H1 (cell line): ENCODE results near the gene ZBTB20. TPM values are rescaled to one million over a fixed set of nuclear protein-coding genes. Genes with fewer than 3 reads are reported as not detected.

Source experiments
- CEBPB ChIP-seq: IDR thresholded peaks from 2 replicates; pipeline ENCODE4 v1.6.1; 2012; ENCODE audit warnings: low read depth, low read length
- EP300 ChIP-seq, 2 experiments: IDR thresholded peaks; 1 replicate in 1 of 2; 2 replicates in 1 of 2; pipeline ENCODE4 v1.6.1; 2011 to 2012; ENCODE audit warnings: low read depth in 2 of 2, low read length in 2 of 2, mild to moderate bottlenecking in 2 of 2, borderline replicate concordance in 1 of 2, inconsistent platforms in 1 of 2, moderate library complexity in 1 of 2
- FOSL1 ChIP-seq: IDR thresholded peaks from 2 replicates; pipeline ENCODE4 v1.6.1; 2011; ENCODE audit warnings: mild to moderate bottlenecking, low read depth, low read length, moderate library complexity; ENCODE audit not compliant: insufficient read depth
- JUND ChIP-seq: IDR thresholded peaks from 2 replicates; pipeline ENCODE4 v1.6.1; 2011; ENCODE audit warnings: mild to moderate bottlenecking, improper control_type of control experiment, low read length
- KDM4A ChIP-seq: IDR thresholded peaks from one replicate; pipeline ENCODE4 v1.7.1; 2012; ENCODE audit warnings: low read depth, mild to moderate bottlenecking, moderate library complexity, low read length, inconsistent platforms; ENCODE audit not compliant: severe bottlenecking
- SUZ12 ChIP-seq: fragments of 200-600 bp; sonication (generic); IDR thresholded peaks from 2 replicates; pipeline ENCODE4 v1.6.1; 2012; ENCODE audit warnings: mild to moderate bottlenecking, inconsistent platforms, low read length, moderate library complexity, mixed read lengths
- TCF12 ChIP-seq: IDR thresholded peaks from 2 replicates; pipeline ENCODE4 v1.6.1; 2011; ENCODE audit warnings: low read depth, mild to moderate bottlenecking, low read length
- polyA plus RNA-seq, 7 experiments: library from polyadenylated mRNA; depleted of rRNA in 3 of 7; stranded (reverse) in 5 of 7; unstranded in 2 of 7; fragments of >200 nt in 5 of 7; fragments of 200-250 nt in 2 of 7; gene quantifications; 1 replicate in 5 of 7; 2 replicates in 1 of 7; 4 replicates in 1 of 7; pipeline versions ENCODE4 v1.2.1 to v1.2.3, GENCODE V29; 2011 to 2013; ENCODE audit warnings: missing spikeins in 2 of 7, mixed read lengths in 2 of 7
- total RNA-seq: library from RNA; stranded (reverse); fragmentation: NEBNext Ultra II Directional; extraction: Animal tissue kit (Norgen Biotek cat#: 25700); gene quantifications from 2 replicates; pipeline ENCODE4 v1.2.1, GENCODE V29; 2021

The ZBTB20 gene
- total and polyA plus RNA-seq, 2 of the 8 experiments (the other 6 are each of a cell fraction or from before 2014, with no cell fraction given) = 0.35 to 1.3 TPM

GRCh38 chr3:115071166-115071565 lies 75.9 kb downstream of the ZBTB20 start (continued):
- TF ChIP-seq JUND (no peak), TCF12 (no peak), EP300 (IDR thresholded peaks at IDR 0.05; ENCODE audit: borderline replicate concordance in 1 of 2, low read depth in 2 of 2, low read length in 2 of 2) (no peak), SUZ12 (no peak), KDM4A (no peak), CEBPB (no peak), FOSL1 (no peak)
- TF ChIP-seq, all 59 proteins: peak for 0
